Colonic mucosa (tissue), 4 donors: ENCODE data around the gene CUL9. TPM values are rescaled to one million over a fixed set of nuclear protein-coding genes. Genes with fewer than 3 reads are reported as not detected.

Experiments used
- DNase-seq: peaks from one replicate; pipeline ENCODE4 v3.0.0-alpha.2; 2020
- H3K27ac ChIP-seq: fragments of 200-600 bp; one replicate; pipeline ENCODE4 v1.8.0; 2021
- H3K27me3 ChIP-seq: fragments of 200-600 bp; one replicate; pipeline ENCODE4 v1.8.0; 2021
- H3K36me3 ChIP-seq: fragments of 200-600 bp; one replicate; pipeline ENCODE4 v1.8.0; 2021
- H3K4me1 ChIP-seq: fragments of 200-600 bp; one replicate; pipeline ENCODE4 v1.8.0; 2021; ENCODE audit warnings: mild to moderate bottlenecking
- H3K4me3 ChIP-seq: fragments of 200-600 bp; one replicate; pipeline ENCODE4 v1.8.0; 2021
- H3K9ac ChIP-seq, 2 donors: one replicate each; pipeline ENCODE4 v1.7.0; 2013; ENCODE audit warnings: control low read depth in 2 of 2, low read depth in 2 of 2, low read length in 2 of 2
- H3K9me3 ChIP-seq: fragments of 200-600 bp; one replicate; pipeline ENCODE4 v1.8.0; 2021
- intact Hi-C: fragments of 100-400 bp; cut with DNase I; formaldehyde crosslinking; loops from one replicate; pipeline ENCODE4 v1.14.1; 2022
- total RNA-seq, 2 donors: library from RNA; stranded (reverse); fragmentation: NEBNext Ultra II Directional in 1 of 2; extraction: Animal tissue kit (Norgen Biotek cat#: 25700) in 1 of 2; gene quantifications; one replicate each; pipeline ENCODE4 v1.2.1, GENCODE V29; 2021
- TF ChIP-seq, protein P1 (sequence below): fragments of 200-600 bp; IDR thresholded peaks from one replicate; pipeline ENCODE4 v1.8.0; 2022; ENCODE audit warnings: antibody characterized with exemption, mild to moderate bottlenecking
- donor health status: healthy.
- donor health status: DM: no; HTN: no; CAD: no.
- donor health status: DM: no; HTN: no; CAD: no.

The CUL9 gene
- total RNA-seq, 2 donors from 2014 or later = 23.4 to 36.9 TPM

DNA sequence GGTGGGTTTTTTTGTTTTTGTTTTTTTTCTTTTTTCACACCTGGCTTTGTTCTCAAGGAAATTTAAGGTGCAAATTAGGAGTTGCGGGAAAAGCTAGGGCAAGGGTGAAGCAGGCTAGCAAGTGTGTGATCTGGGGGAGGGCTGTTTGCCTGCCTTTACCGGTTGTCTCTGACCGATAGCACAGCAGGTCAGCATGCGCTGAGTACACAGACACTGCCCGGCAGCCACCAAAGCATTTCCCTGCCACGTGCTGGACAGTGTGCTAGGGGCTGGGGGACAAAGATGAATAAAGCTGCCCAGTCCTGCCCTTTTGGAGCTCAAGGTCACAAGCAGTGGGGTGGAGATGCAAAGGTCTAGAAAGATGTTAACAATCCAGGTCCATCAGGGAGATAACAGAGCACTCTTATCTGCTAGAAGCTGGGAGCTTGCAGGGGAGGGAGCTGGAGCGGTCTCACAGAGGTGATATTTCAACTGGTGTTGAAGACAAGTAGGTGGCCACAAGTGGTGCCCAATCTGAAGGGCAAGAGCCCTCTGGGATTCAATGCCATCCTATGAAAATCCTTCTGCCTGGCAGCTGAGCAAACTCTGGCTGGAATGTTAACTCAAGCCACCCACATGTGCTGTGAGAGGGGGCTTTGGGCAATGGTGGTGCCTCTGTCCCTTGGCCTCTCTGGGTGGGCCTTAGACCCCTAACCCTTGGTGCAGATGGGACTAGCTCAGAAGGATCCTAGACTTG lies 85.8 kb downstream of the CUL9 start:
- TF ChIP-seq, protein P1, sequence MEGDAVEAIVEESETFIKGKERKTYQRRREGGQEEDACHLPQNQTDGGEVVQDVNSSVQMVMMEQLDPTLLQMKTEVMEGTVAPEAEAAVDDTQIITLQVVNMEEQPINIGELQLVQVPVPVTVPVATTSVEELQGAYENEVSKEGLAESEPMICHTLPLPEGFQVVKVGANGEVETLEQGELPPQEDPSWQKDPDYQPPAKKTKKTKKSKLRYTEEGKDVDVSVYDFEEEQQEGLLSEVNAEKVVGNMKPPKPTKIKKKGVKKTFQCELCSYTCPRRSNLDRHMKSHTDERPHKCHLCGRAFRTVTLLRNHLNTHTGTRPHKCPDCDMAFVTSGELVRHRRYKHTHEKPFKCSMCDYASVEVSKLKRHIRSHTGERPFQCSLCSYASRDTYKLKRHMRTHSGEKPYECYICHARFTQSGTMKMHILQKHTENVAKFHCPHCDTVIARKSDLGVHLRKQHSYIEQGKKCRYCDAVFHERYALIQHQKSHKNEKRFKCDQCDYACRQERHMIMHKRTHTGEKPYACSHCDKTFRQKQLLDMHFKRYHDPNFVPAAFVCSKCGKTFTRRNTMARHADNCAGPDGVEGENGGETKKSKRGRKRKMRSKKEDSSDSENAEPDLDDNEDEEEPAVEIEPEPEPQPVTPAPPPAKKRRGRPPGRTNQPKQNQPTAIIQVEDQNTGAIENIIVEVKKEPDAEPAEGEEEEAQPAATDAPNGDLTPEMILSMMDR = no peak
- Histone ChIP-seq H3K9ac (peak overlapping the region in 1 of 2 donors; percentile 69), H3K4me1 (peaks cover 18% of the 10 kb centered on the region), H3K9me3 (no peaks in the 10 kb centered on the region), H3K4me3 (no peak overlapping the region), H3K36me3 (no peaks in the 10 kb centered on the region), H3K27ac (peak overlapping the region; percentile 28), H3K27me3 (no peaks in the 10 kb centered on the region)
- intact Hi-C loops = loop anchor here (10.0 kb wide), 1 partner anchor 237 kb away; no protein-coding TSS in a partner anchor
- peak; percentile 67 for DNase-seq

DNA sequence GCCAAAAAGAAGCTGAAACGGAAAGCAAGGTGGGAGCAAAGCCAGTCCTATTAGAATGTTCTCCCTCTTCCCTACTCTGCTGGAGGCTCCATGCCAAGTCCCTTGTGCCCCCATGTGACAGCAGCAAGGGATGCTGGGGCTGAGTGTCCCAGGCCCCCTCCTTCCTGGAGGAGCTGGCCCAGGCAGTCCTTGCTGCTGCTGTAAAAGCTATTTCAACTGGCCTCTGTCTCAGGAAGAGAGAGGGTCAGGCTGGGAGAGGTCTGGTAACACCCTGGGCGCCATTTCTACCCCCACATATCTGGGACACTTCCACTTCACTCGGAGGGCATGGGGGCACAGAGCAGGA lies 86.3 kb downstream of the CUL9 start:
- H3K27ac ChIP-seq = peak overlapping the region; percentile 28
- intact Hi-C loops = loop anchor here (10.0 kb wide), 1 partner anchor 236 kb away; no protein-coding TSS in a partner anchor
- H3K36me3 ChIP-seq = no peaks in the 10 kb centered on the region
- DNase-seq = no peak
- H3K9me3 ChIP-seq = no peaks in the 10 kb centered on the region
- H3K4me3 ChIP-seq = no peak overlapping the region
- TF ChIP-seq, protein P1 = no peak
- peaks cover 18% of the 10 kb centered on the region for H3K4me1 ChIP-seq
- H3K9ac ChIP-seq = peak overlapping the region in 1 of 2 donors; percentile 69
- H3K27me3 ChIP-seq = no peaks in the 10 kb centered on the region

GRCh38 chr6:43268782-43269272 lies 86.8 kb downstream of the CUL9 start:
- intact Hi-C loops = loop anchor here (10.0 kb wide), 1 partner anchor 236 kb away; no protein-coding TSS in a partner anchor
- peaks cover 18% of the 10 kb centered on the region for H3K4me1 ChIP-seq

DNA sequence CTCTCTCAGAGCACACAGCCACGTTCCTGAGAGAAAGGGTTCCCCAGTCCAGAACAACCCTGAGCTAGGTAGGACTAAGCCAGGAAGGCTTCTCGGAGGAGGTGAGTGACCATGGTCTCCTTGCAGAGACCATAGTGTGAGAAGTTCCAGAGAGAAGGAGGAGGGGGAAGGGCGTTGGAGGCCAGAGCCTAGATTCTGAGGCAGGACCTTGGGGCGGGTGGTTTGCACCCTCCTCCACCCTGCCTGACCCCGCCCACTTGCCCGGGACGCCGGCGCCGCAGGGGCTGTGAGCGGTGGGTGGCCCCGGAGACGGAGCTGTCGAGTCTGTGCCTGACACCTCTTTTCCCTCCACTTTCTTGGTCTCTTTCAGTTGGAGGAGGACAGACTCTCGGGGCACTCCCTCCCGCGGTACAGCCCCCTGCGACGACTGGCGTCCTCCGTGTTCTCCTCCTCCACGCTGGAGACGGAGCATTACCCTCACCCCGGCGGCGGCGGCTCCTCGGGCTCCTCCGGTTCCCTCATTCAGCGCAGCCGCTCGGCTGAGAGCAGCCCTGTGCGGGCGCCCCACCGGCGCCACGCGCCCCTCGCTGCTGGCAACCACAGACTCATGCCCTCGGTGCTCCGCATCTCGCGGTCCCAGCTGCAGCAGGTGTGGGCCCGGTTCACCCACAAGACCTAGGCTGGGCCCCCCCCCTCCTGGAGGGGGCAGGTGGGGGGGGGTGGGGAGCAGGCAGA lies 87.4 kb downstream of the CUL9 start:
- Histone ChIP-seq H3K9ac (peak overlapping the region; percentile 60 to 66), H3K36me3 (no peaks in the 10 kb centered on the region), H3K4me3 (peak overlapping the region; percentile 11), H3K27ac (peak overlapping the region; percentile 58), H3K4me1 (peaks cover 18% of the 10 kb centered on the region), H3K9me3 (no peaks in the 10 kb centered on the region), H3K27me3 (no peaks in the 10 kb centered on the region)
- intact Hi-C loops = loop anchor here (10.0 kb wide), 1 partner anchor 235 kb away; no protein-coding TSS in a partner anchor
- TF ChIP-seq, protein P1 = no peak
- DNase-seq = peak; percentile 85

More at GRCh38 chr6:43268782-43269272, 86.8 kb downstream of the CUL9 start:
- H3K27ac ChIP-seq = peak overlapping the region; percentile 58
- no peaks in the 10 kb centered on the region for H3K9me3 ChIP-seq
- H3K9ac ChIP-seq = peak overlapping the region in 1 of 2 donors; percentile 3
- TF ChIP-seq, protein P1 = no peak
- no peaks in the 10 kb centered on the region for H3K36me3 ChIP-seq
- H3K4me3 ChIP-seq = no peak overlapping the region
- no peaks in the 10 kb centered on the region for H3K27me3 ChIP-seq
- DNase-seq = no peak

- no peak for DNase-seq
- H3K4me1 ChIP-seq = peaks cover 28% of the 10 kb centered on the region
These were observed 89.3 kb downstream of the CUL9 start for GRCh38 chr6:43271103-43271815.

More at GRCh38 chr6:43271103-43271815, 89.3 kb downstream of the CUL9 start:
- H3K4me3 ChIP-seq = no peak overlapping the region
- H3K36me3 ChIP-seq = no peaks in the 10 kb centered on the region
- H3K27ac ChIP-seq = peak overlapping the region; percentile 42
- H3K9me3 ChIP-seq = no peaks in the 10 kb centered on the region
- no peaks in the 10 kb centered on the region for H3K27me3 ChIP-seq
- TF ChIP-seq, protein P1 = no peak
- peak overlapping the region in 1 of 2 donors; percentile 14 for H3K9ac ChIP-seq
- intact Hi-C loops = no loop called here
